Renal cortical epithelial cell (primary cell): ENCODE data around the gene SMOC2. TPM values are rescaled to one million over a fixed set of nuclear protein-coding genes. Genes with fewer than 3 reads are reported as not detected.

Experiments
- DNase-seq: peaks from one replicate; pipeline ENCODE4 v3.0.0-alpha.2; 2011; ENCODE audit warnings: low read depth
- total RNA-seq: library from RNA; depleted of rRNA; stranded (reverse); fragments of >200 nt; gene quantifications from 2 replicates; pipeline ENCODE4 v1.2.3, GENCODE V29; 2014

Gene SMOC2
- total RNA-seq, 1 donor from 2014 or later = 0.10 TPM

DNA sequence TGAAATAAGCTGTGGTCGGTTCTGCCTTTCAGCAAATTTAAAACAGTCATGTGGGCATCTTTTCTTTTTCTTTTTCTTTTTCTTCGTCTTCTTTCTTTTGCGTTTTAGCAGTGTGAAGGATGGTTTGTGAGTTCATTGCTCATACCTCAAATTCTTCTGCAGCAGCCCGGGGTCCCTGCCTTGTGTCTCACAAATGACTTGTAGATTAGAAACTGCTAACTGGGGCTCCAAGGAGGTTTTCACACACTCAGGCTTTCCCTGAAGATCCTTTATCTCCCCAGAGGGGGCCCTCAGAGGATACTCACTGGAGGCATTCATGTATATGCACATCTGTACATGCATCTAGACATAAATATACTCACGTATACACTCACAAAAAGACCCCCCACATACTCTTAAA lies 1.7 kb downstream of the SMOC2 start:
- DNase-seq = no peak

DNA sequence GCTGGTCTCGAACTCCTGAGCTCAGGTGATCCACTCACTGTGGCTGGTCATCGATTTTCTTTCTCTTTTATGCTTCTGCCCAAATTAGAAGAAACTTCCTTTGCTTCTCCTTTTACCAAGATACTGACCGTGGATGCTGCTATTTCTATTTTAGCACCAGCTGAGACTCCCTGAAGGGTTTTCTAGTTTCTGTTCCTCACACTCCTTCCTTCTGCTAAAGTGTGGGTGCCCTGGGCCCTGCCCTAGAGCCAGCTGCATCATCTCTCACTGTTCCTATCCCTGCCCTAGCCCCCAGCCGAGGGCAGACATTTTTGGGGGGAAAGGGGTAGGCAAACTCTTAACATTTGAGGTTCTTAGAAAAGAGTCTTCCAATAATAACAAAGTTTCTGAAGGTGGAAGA lies 6.3 kb downstream of the SMOC2 start:
- no peak for DNase-seq

DNA sequence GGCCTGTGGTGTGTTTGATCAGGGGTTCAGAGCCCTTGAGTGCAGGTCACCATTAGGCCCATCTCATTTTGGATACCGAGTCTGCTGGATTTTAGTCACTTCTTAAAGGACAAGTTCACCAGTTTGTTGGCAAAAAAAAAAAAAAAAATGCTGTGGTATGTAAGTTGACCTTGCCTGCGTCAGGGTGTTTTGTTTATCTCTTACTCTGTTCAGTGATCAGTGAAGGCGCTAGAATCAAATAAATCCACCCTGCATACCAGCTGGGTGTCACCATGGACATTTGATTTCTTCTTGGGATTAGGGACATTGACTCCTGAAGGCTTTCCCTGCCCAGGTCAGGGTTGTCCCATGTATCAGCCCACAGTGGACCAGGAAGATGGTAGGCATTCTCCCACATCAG lies 6.7 kb downstream of the SMOC2 start:
- DNase-seq = no peak

DNA sequence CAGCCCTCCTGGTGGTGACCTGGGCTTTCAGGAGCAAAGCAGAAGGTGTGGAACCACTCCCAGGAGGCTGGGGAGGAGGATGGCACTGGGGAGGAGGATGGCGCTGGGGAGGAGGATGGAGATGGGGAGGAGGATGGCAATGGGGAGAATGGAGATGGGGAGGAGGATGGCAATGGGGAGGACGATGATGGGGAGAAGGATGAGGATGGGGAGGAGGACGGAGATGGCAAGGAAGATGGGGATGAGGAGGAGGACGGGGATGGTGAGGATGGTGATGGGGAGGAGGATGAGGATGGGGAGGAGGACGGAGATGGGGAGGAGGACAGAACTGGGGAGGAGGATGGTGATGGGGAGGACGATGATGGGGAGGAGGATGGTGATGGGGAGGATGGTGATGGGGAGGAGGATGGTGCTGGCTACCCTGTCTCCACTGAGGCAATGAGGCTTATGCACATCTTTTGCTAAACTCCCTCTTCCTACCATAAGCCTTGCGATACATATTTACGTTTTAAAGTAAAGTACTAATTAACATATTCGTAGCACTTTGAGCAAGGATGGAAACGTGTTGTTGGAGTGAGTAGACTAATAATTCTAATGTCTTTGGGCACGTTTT lies 7.4 kb downstream of the SMOC2 start:
- DNase-seq = no peak

DNA sequence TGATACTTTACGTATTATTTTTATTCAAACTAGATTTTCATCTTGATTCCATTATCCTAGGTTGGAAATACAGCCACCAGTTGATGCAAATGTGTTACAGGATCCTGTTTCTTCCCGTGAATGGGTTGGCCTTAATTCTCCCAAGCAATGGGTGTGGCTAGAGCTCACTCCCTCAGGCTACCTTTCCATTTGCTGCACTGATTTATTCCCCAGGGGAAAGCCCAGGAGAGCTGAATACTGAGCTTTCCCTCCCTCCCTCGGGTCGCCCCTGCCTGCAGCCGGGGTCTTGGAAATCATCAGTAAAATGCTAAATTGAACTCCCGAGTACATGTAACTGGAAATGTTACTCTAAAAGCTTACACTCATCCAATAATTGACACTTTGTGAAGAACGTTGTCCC lies 9.9 kb downstream of the SMOC2 start:
- no peak for DNase-seq

DNA sequence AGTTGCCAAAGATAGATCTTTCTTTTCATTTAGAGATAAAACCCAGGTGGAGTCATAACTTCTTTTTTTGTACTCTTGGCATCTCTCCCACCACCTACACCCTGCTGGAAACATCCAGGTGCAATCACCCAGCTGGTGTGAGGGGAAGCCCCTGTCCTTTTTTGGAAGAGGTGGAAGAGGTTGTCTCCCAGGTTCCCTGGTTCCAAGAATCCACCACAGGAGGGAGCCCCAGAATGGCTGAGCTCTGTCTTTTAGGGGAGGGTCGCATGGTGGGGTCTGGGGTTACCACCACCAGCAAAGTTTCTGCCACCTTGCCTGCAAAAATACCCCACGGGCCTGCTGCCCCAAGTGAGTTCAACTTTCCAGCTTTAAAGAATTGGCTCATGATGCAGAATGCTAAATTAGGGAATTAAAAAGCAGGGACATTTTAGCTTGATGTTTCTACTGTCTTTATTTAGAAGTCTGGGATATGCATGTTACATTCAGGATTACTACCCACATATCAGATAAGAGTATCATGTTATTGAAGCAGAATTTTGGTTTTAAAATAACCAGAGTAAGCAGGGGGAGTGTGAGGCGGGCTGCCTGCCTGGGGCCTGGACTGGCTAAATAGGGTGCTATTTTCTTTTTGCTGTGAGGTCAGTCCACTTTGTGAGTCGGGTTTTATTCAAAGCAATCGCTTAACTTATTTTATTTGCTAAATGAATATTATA lies 11.0 kb downstream of the SMOC2 start:
- DNase-seq = no peak

DNA sequence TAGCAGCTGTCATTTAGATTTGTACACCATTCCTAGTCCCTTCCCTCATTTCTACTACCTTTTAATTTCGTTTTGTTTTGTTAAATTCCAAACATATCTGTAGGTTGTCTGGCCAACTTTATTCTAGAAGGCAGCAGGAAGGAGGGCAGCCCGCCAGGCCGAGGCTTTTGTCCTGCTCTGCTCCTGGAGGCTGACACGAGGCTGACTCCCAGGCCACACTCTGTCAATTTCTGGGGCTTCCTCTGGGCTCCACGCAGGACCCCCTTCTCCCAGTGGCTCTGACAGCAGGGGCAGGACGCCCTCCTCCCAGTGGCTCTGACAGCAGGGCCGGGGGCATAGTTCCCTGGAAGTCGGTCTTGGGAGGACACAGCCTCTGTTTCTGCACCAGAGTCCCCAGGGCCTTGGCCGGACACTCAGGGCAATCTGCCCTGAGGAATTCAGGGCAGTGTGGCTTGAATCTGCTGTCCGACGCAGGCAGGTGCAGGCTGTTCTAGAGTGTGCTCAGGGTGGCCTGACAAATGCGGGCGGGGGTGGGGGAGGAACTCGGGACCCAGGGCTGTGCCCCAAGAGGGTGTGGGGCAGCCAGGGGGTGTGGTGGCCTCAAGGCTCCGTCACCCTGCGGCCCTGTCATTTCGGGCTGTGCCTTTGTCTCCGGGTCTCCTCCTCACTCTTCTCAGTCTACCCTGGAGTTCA lies 11.8 kb downstream of the SMOC2 start:
- no peak for DNase-seq

DNA sequence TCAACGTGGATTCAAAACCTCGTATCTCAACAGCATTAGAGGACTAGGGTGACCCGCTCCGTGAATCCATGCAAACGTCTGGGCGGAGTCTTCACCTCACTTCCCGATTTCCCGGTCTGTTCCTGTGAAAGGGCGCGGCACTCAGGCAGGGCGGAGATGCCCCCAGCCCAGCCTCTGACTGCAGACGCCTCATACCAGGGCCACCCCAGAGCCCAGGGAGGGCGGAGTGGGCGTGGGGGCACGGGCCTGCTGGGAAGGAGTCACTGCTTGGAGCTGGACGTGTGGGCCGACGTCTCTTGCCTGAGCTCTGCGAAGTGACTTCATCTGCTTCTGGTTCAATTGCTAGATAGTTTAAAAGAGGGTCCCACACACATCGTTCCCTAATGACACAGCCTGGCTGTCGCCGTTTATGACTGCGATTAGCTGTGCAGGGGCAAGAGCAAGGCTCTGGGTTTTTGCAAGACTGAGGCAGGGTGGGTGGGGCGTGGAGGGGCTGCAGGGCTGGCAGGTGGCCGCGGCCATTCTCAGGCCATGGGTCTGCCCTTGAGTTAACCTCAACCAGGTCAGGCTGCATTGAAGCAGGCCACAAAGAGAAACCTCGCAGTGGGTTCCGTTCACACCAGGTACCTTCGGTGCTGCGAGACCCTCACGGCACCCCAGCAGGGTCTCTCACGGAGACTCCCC lies 15.0 kb downstream of the SMOC2 start:
- DNase-seq = no peak

DNA sequence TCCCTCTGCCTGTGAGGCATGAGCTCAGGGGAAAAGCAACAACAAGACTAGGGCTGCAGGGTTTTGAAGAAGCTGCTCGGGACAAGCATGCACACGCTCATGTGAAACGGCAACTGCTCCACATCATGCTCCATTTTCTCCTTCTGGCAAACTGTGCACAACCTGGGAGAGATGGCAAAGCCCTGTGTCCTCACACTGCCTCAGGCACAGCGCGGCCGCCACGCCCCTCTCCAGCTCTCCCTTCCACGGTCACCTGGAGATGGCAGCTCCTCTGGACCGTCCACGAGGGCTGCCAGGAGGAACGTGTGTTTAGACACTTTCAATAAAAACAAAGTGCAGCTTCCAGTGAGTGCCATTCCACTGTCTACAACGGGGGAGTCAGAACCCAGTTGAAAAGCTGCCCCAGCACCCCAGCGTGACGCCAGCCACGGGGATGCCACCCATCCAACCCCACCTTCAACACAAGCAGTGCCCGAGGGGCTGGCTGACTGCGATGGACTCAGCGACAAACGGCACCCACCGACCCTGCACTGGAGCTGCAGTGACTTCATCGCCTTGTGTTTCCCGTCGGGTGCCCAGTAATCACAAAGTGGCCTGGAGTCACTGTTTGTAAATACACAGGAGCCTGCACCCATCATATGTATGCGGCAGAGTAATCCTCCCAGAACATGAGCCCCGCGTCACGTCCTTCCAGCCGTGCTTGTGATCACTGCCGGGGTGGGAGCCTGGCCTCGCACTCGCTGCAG lies 16.1 kb downstream of the SMOC2 start:
- no peak for DNase-seq

DNA sequence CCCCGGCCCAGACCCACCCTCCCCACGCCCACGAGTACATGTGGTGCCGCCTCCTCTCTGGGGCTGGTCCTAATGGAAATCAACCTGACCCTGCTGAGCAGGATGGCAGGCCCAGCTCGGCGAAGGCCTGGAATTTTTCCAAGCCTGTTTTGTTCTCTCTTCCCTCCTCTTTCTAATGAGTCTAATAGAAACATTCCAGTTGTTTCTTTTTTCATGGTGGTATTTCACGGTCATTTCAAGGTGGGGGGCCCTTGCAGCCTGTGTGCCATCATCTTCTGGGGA lies 16.6 kb downstream of the SMOC2 start:
- no peak for DNase-seq

DNA sequence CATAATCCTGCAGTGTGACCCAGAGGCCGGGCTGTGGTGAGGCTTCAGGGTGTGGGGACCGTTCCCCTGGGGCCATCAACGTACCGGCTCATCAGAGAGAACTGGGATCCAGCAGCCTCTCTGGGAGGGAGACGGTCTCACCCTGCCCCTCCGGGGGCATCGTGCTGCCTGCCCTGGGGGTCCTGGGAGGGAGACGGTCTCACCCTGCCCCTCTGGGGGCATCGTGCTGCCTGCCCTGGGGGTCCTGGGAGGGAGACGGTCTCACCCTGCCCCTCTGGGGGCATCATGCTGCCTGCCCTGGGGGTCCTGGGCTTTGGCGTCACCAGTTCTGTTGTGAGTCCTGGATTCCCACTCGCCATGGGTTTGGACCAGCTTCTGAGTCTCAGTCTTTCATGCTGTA lies 17.1 kb downstream of the SMOC2 start:
- DNase-seq = no peak

DNA sequence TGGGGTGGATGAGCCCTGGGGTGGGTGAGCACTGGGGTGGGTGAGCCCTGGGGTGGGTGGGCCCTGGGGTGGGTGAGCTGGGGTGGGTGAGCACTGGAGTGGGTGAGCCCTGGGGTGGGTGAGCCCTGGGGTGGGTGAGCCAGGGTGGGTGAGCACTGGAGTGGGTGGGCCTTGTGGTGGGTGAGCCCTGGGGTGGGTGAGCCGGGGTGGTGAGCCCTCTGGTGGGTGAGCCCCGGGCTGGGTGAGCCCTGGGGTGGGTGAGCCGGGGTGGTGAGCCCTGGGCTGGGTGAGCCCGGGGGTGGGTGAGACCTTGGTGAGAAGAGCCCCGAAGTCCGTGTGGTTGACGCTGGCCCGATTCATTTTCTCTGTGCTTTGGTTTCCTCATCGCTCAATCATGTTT lies 18.6 kb downstream of the SMOC2 start:
- DNase-seq = no peak

DNA sequence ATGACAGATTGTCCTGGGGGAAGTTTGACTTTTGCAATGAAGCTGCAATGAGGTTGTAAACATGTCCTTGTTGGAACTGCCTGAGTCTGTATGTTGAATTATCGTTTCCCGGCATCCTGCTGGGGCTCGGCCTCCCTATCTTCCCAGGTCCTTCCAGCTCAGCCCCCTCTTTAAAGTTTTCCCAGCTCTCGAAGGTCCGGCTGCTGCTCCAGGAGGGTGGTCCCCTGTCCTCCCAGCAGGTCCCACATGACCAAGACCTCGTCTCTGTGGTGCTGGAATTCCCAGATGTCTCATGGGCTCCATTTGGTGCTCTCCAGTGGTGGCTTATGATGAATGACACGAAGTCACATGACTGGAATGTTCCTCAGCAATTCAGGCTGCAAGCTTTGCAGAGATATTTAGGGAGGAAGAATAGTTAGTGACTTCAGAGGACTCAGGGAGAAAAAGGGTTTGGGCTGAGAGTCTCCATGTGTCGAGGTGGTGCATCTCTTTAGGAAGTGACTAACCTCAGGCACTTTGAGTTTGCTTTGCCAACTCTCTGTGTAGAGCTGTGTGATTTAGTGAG lies 21.4 kb downstream of the SMOC2 start:
- DNase-seq = no peak

DNA sequence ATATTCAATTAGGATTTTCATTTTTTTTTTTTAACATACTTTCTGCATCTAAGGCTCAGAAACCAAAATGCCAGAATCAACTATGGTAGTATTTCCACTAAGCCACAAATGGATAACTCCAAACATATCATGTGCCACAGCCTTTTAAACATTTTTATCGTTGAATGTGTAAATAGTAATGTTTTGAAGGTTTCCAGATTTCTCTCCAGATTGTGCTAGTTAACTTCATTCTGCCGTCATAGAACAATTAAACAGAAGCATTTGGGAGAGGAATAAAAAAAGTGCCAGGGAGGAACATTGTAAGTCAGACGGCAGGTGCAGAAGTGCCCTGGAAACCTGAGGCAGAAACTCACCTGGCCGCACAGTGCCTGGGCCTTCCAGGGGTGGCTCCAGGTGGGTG lies 23.6 kb downstream of the SMOC2 start:
- no peak for DNase-seq

DNA sequence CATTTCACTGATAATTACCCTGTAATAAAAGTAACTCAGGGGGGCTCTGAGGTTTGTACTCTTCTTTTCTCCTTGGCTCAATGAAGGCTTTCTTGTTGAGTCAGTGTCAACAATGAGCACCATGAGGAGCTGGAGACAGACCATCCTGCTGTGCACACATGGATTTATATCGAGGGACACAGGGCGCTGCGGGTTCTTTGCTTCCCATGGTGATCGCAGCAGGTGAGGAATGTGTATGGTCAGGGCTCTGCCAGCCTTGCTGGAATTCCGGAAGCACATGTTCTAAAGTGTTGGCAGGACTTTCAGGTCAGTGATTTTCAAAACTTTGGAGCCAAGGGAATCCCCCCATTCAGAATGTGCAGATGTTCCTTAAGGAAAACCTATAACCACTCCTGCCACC lies 27.1 kb downstream of the SMOC2 start:
- no peak for DNase-seq

DNA sequence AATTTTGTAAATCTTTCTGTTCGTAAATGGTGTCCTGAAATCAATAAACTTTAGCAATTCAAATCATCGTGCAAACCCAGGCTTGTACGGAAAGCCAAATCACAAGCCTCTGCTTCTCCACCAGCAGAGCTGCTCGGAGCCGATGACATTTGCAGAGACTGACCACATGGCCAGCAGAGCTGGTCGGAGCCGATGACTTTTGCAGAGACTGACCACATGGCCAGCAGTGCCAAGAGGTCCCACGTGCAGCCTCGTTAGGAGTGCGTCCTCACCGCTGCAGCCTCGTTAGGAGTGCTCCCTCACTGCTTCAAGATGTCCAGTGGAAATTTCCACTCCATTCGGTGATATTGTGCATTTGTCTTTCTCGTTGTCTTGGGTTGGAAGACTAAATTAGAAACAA lies 28.5 kb downstream of the SMOC2 start:
- DNase-seq = no peak

DNA sequence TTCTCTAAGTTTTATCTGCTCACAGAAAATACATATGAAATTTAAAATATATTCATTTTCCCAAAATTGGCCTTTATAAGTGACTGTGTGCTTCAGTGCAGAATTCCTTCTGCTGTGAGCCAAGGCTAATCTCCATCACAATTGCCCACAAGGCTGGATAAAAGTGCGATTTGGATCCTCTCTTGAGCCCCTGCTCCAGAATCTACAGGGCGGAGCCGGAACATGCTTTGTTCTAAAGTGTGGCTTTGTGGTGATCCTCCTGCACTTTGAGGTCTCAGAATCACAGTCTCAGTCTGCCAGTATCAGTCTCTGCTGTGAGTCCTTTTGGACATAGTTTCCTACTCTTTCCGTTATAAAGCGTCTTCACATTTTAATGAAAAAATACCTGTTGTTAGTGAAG lies 28.9 kb downstream of the SMOC2 start:
- no peak for DNase-seq

DNA sequence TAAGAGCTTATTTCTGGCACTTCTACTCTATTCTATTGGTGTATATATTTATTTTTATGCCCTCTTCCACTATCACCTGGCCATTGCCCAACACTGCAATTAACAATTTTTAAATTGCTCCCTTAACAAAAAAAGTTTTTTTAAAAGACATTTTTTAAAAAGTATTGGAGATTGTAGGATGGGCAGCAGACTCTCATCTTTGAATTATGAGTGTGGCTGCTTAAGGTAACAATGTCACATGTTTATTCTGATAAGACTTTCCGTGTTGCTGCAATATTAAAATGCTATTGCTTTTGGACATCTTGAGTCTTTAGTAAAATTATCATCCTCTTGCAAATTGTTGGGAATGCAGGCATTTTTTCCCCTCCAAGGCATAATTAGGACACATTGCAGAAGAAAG lies 31.4 kb downstream of the SMOC2 start:
- no peak for DNase-seq

DNA sequence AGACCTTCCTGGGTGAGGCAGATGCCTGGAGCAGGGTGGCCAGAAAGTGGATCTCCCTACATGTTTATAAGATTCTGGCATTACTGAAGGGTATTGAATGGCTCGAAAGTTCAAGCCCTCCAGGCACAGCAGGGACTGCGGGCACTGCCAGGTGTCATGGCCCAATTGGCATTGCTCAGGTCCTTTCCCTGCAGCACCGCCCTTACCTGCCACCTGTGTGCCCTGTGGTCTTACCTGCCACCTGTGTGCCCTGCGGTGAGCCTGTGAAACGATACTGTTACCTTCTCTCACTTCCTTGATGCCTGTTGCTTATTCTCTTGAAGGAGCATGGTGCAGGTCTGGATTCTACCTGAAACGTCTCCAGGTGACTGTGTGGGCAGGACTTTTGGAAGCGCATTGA lies 32.2 kb downstream of the SMOC2 start:
- no peak for DNase-seq

DNA sequence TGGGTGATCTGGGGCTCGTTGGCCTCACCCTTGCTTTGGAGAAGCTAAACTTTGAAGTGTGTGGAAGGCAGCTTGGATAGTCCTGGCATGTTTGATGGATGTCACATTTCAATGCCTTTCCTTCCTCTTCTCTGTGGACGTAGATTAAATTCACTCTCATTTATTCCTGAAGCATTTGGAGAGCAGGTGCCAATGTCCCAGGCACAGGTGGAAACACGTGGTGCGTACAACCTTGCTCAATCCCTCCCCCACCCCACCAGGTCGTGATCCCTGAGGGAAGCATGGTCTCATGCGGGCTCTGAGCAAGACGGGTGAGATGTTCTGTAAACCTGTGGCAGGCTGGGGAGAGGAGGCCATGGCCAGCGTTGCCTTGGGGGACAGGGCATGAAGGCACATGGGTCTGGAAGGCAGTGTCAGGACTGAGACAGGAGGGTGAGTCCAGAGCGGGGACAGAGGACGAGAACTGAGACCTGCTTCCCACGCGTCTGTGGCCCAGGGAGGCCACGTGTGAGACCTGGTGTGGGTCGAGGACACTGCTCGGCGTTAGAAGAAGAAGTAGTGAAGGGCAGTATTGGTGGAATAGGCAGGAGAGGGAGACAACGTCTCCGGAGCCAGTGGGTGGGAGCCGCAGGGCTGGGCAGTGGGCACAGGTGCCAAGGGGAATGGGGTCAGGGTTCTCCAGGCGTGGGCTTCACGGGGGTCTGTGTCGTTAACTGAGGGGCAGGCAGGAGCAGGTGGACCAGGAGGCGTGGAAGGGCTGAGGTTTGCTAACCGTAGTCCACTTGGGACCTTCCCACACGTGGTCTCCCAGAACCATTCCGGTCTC lies 34.4 kb downstream of the SMOC2 start:
- DNase-seq = no peak

DNA sequence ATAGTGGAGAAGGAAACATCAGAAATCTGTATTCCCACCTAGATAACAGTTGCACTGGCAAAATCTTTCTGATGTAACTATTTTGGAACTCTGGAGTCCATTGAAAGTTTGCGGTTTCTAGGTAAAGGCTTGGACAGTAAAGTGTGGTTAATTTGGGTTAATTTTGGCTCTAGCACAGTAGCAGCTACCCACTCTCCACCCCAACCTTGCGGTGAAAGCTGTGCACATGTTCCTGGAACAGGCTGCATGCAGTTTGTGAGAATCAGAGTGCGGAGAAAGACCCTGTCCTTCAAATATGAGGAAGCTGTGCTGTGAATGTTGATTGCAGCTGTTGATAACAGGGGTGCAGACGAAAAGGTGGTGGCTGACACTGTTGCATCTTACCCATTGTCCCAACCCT lies 38.4 kb downstream of the SMOC2 start:
- DNase-seq = no peak
